Breast epithelium (tissue), 3 donors: ENCODE data around the gene CRYGA.

Source experiments
- CTCF ChIP-seq, 3 donors: fragments of 450-650 bp; IDR thresholded peaks; one replicate each; pipeline ENCODE4 v1.5.1; 2016 to 2017; ENCODE audit warnings: antibody characterized with exemption in 3 of 3, mild to moderate bottlenecking in 3 of 3, moderate library complexity in 3 of 3
- POLR2A ChIP-seq: fragments of 450-650 bp; IDR thresholded peaks from one replicate; pipeline ENCODE4 v1.6.1; 2016; ENCODE audit warnings: antibody characterized with exemption, mild to moderate bottlenecking, moderate library complexity

- TF ChIP-seq CTCF (IDR thresholded peaks at IDR 0.05) (no peak), POLR2A (no peak)
Measured at GRCh38 chr2:208186893-208187292, 23.5 kb upstream of the CRYGA start.
